Gastroesophageal sphincter (tissue), 3 donors: ENCODE data around the gene SPON1.

Source experiments
- CTCF ChIP-seq, 4 experiments: fragments of 200-600 bp in 2 of 4; fragments of 450-650 bp in 2 of 4; sonication (generic) in 1 of 4; IDR thresholded peaks; one replicate each; pipeline ENCODE4 v1.5.1; 2017 to 2019; ENCODE audit warnings: antibody characterized with exemption in 4 of 4, mild to moderate bottlenecking in 2 of 4, moderate library complexity in 2 of 4
- EP300 ChIP-seq: sonication (generic); formaldehyde crosslinking; IDR thresholded peaks from one replicate; pipeline ENCODE4 v1.6.1; 2017; ENCODE audit warnings: antibody characterized with exemption, mild to moderate bottlenecking
- POLR2A ChIP-seq, 2 donors: fragments of 450-650 bp; IDR thresholded peaks; one replicate each; pipeline ENCODE4 v1.6.1; 2017; ENCODE audit warnings: antibody characterized with exemption in 2 of 2, mild to moderate bottlenecking in 2 of 2, moderate library complexity in 1 of 2
- POLR2AphosphoS5 ChIP-seq: sonication (generic); formaldehyde crosslinking; IDR thresholded peaks from one replicate; pipeline ENCODE4 v1.6.1; 2017; ENCODE audit warnings: antibody characterized with exemption

GRCh38 chr11:13954591-13954990 is 7.9 kb upstream of the SPON1 start:
- TF ChIP-seq CTCF (IDR thresholded peaks at IDR 0.05) (no peak), POLR2A (IDR thresholded peaks at IDR 0.05) (no peak), POLR2AphosphoS5 (no peak), EP300 (no peak)
